Endothelial cell of umbilical vein (primary cell): ENCODE results near the gene CNTNAP2. TPM values are rescaled to one million over a fixed set of nuclear protein-coding genes. Genes with fewer than 3 reads are reported as not detected.

Source experiments
- BruUV-seq: library from RNA; stranded (reverse); fragments of 400-500 nt; replicated peaks from 2 replicates; lab custom pipeline; 2021; lab: Mats Ljungman, UMichigan
- CTCF ChIA-PET: fragments of 300-600, 350-600 bp; sonication (Branson Sonifier 250); formaldehyde crosslinking; loops from one replicate; lab custom pipeline; 2021; ENCODE audit warnings: antibody characterized with exemption, inconsistent platforms; lab: Charles Lee
- POLR2A ChIA-PET: fragments of 300-600, 350-600 bp; sonication (Branson Sonifier 250); formaldehyde crosslinking; loops from one replicate; lab custom pipeline; 2021; ENCODE audit warnings: antibody characterized with exemption, inconsistent platforms; lab: Charles Lee
- DNase-seq: peaks from one replicate; pipeline ENCODE4 v3.0.0-alpha.2; 2011; ENCODE audit warnings: low read depth, low spot score
- FAIRE-seq: peaks from 2 replicates; lab custom pipeline; 2011; peaks lifted over from hg19 to GRCh38; lab: Jason Lieb, UNC
- H2AFZ ChIP-seq: 2 replicates; pipeline ENCODE4 v1.6.0; 2012; ENCODE audit warnings: low read depth, low read length, control low read depth, inconsistent platforms
- H3K27ac ChIP-seq: 2 replicates; pipeline ENCODE4 v1.5.1; 2011; ENCODE audit warnings: low read depth, mild to moderate bottlenecking, control low read depth, low read length, moderate library complexity; ENCODE audit not compliant: insufficient read depth
- H3K27me3 ChIP-seq, 2 experiments: 2 replicates each; pipeline versions ENCODE4 v1.6.0 to v1.6.1; 2011; ENCODE audit warnings: low read length in 2 of 2, mixed read lengths in 1 of 2; ENCODE audit not compliant: control insufficient read depth in 2 of 2, insufficient read depth in 2 of 2
- H3K36me3 ChIP-seq, 2 experiments: 2 replicates in 1 of 2; 3 replicates in 1 of 2; pipeline ENCODE4 v1.5.1; 2011; ENCODE audit warnings: low read length in 2 of 2, mild to moderate bottlenecking in 1 of 2, moderate library complexity in 1 of 2; ENCODE audit not compliant: control insufficient read depth in 2 of 2, insufficient read depth in 2 of 2; ENCODE audit errors: extremely low read depth in 1 of 2
- H3K4me1 ChIP-seq: 3 replicates; pipeline ENCODE4 v1.5.1; 2011; ENCODE audit warnings: mild to moderate bottlenecking, low read length; ENCODE audit not compliant: control insufficient read depth, insufficient read depth; ENCODE audit errors: extremely low read depth
- H3K4me2 ChIP-seq: 2 replicates; pipeline ENCODE4 v1.6.1; 2011; ENCODE audit warnings: low read length, control low read depth, mixed read lengths; ENCODE audit not compliant: insufficient read depth
- H3K4me3 ChIP-seq, 3 experiments: fragments of 200-600 bp in 1 of 3; sonication (generic), shearing (Covaris generic) in 1 of 3; replicated peaks in 1 of 3; 2 replicates each; pipeline ENCODE4 v1.5.1; 2011 to 2016; ENCODE audit warnings: control low read depth in 3 of 3, low read length in 3 of 3, mild to moderate bottlenecking in 2 of 3, inconsistent platforms in 1 of 3, low read depth in 1 of 3, moderate library complexity in 1 of 3; ENCODE audit not compliant: insufficient read depth in 1 of 3
- H3K79me2 ChIP-seq: 2 replicates; pipeline ENCODE4 v1.6.0; 2012; ENCODE audit warnings: low read length, inconsistent platforms; ENCODE audit not compliant: control insufficient read depth, insufficient read depth
- H3K9ac ChIP-seq: replicated peaks from 2 replicates; pipeline ENCODE3; 2011; ENCODE audit warnings: low read length, control low read depth; ENCODE audit not compliant: insufficient read depth; ENCODE audit errors: extremely low read depth
- H3K9me1 ChIP-seq: replicated peaks from 3 replicates; pipeline ENCODE4 v1.6.0; 2011; ENCODE audit warnings: mild to moderate bottlenecking, low read length; ENCODE audit not compliant: control insufficient read depth, insufficient read depth; ENCODE audit errors: extremely low read depth
- H3K9me3 ChIP-seq: replicated peaks from 2 replicates; pipeline ENCODE4 v1.5.1; 2012; ENCODE audit warnings: low read length, inconsistent platforms; ENCODE audit not compliant: control insufficient read depth, insufficient read depth
- H4K20me1 ChIP-seq: replicated peaks from 2 replicates; pipeline ENCODE3; 2011; ENCODE audit warnings: mild to moderate bottlenecking, low read length; ENCODE audit not compliant: control insufficient read depth, insufficient read depth; ENCODE audit errors: extremely low read depth
- CTCF ChIP-seq, 2 donors: IDR thresholded peaks; 1 replicate in 1 of 2; 2 replicates in 1 of 2; pipeline ENCODE4 v1.5.1; 2011; ENCODE audit warnings: low read length in 2 of 2, mild to moderate bottlenecking in 2 of 2, moderate library complexity in 2 of 2, control low read depth in 1 of 2, inconsistent platforms in 1 of 2, low read depth in 1 of 2; ENCODE audit not compliant: insufficient read depth in 1 of 2; ENCODE audit errors: extremely low read depth in 1 of 2
- EZH2 ChIP-seq: IDR thresholded peaks from 2 replicates; pipeline ENCODE4 v1.6.1; 2012; ENCODE audit warnings: borderline replicate concordance, low read depth, mild to moderate bottlenecking, moderate library complexity, low read length, inconsistent platforms; ENCODE audit not compliant: severe bottlenecking
- FOS ChIP-seq: IDR thresholded peaks from 2 replicates; pipeline ENCODE4 v1.6.1; 2011; ENCODE audit warnings: mild to moderate bottlenecking, low read length, moderate library complexity, borderline replicate concordance; ENCODE audit not compliant: insufficient read depth
- GATA2 ChIP-seq: IDR thresholded peaks from 2 replicates; pipeline ENCODE4 v1.7.0; 2011; ENCODE audit warnings: low read depth, mild to moderate bottlenecking, moderate library complexity, mixed read lengths, low read length; ENCODE audit not compliant: insufficient read length, insufficient read depth
- JUN ChIP-seq: IDR thresholded peaks from 2 replicates; pipeline ENCODE4 v1.6.1; 2011; ENCODE audit warnings: borderline replicate concordance, low read depth; ENCODE audit not compliant: insufficient read length, insufficient read depth
- MAX ChIP-seq: IDR thresholded peaks from 2 replicates; pipeline ENCODE4 v1.6.1; 2011; ENCODE audit not compliant: insufficient read depth, insufficient read length
- MYC ChIP-seq: IDR thresholded peaks from one replicate; pipeline ENCODE4 v1.6.1; 2011; ENCODE audit warnings: mild to moderate bottlenecking, low read depth, low read length
- POLR2A ChIP-seq: IDR thresholded peaks from 2 replicates; pipeline ENCODE4 v1.6.1; 2012; ENCODE audit warnings: low read depth, mild to moderate bottlenecking, control low read depth, low read length
- POLR2AphosphoS5 ChIP-seq: IDR thresholded peaks from 2 replicates; pipeline ENCODE4 v1.6.1; 2012; ENCODE audit warnings: low read depth, mild to moderate bottlenecking, control low read depth, low read length, moderate library complexity; ENCODE audit not compliant: insufficient read depth
- dilution Hi-C: fragments of 300-500 bp; cut with MboI; formaldehyde crosslinking; loops from one replicate; pipeline ENCODE4 v1.15.0; 2019; ENCODE audit warnings: low sequenced_read_pairs; ENCODE audit not compliant: extremely low pct_ligation_motif_present
- intact Hi-C: fragments of 100-400 bp; cut with micrococcal nuclease; formaldehyde crosslinking; loops from one replicate; pipeline ENCODE4 v1.10.0; 2022
- polyA plus RNA-seq, 4 experiments: library from polyadenylated mRNA; depleted of rRNA in 3 of 4; stranded (reverse) in 3 of 4; unstranded in 1 of 4; fragments of >200 nt; gene quantifications; 2 replicates each; pipeline versions ENCODE4 v1.2.1 to v1.2.3, GENCODE V29; 2011 to 2012; ENCODE audit warnings: missing spikeins in 1 of 4
- total RNA-seq: library from RNA; stranded (reverse); gene quantifications from 2 replicates; pipeline ENCODE4 v1.2.3, GENCODE V29; 2021

The CNTNAP2 gene
- total and polyA plus RNA-seq, 2 donors (not counting 3 experiments of a cell fraction or from before 2014, with no cell fraction given): not detected

GRCh38 chr7:147805996-147806576 lies 1689.5 kb downstream of the CNTNAP2 start:
- intact Hi-C loops: no loop called here
- DNase-seq (no peak), FAIRE-seq (no peak)
- H3K36me3 ChIP-seq: no peaks in the 10 kb centered on the region
- no peak overlapping the region for H3K4me3 ChIP-seq
- no TSS peak for BruUV-seq
- dilution Hi-C loops: no loop called here
- peaks cover 6% of the 10 kb centered on the region for H3K9me3 ChIP-seq
- TF ChIP-seq POLR2A: no peak
- no peak for TF ChIP-seq POLR2AphosphoS5
- no peak overlapping the region for H3K9ac ChIP-seq
- no peaks in the 10 kb centered on the region for H3K9me1 ChIP-seq
- no peak overlapping the region for H3K27ac ChIP-seq
- no peak overlapping the region for H3K4me2 ChIP-seq
- no peaks in the 10 kb centered on the region for H4K20me1 ChIP-seq
- POLR2A ChIA-PET: no interaction called here
- CTCF ChIA-PET: no interaction called here
- no peaks in the 10 kb centered on the region for H3K4me1 ChIP-seq
- no peaks in the 10 kb centered on the region for H3K27me3 ChIP-seq
- no peak overlapping the region for H2AFZ ChIP-seq
- no peaks in the 10 kb centered on the region for H3K79me2 ChIP-seq

- DNase-seq (no peak), FAIRE-seq (no peak)
- POLR2A ChIA-PET: no interaction called here
- peaks cover 6% of the 10 kb centered on the region for H3K9me3 ChIP-seq
- TF ChIP-seq FOS (no peak), POLR2AphosphoS5 (no peak), MAX (no peak), POLR2A (no peak), CTCF (IDR thresholded peaks at IDR 0.05; ENCODE audit: extremely low read depth in 1 of 2, insufficient read depth in 1 of 2, low read depth in 1 of 2, low read length in 2 of 2) (no peak), GATA2 (no peak), JUN (no peak), EZH2 (no peak), MYC (no peak)
- intact Hi-C loops (no loop called here), dilution Hi-C loops (no loop called here)
- no peak overlapping the region for H3K27ac ChIP-seq
- no peaks in the 10 kb centered on the region for H3K27me3 ChIP-seq
- no peak overlapping the region for H3K4me3 ChIP-seq
- no TSS peak for BruUV-seq
- no peak overlapping the region for H2AFZ ChIP-seq
- H3K79me2 ChIP-seq: no peaks in the 10 kb centered on the region
- H3K9me1 ChIP-seq: no peaks in the 10 kb centered on the region
- no peak overlapping the region for H3K9ac ChIP-seq
- H3K36me3 ChIP-seq: no peaks in the 10 kb centered on the region
- H4K20me1 ChIP-seq: no peaks in the 10 kb centered on the region
- H3K4me2 ChIP-seq: no peak overlapping the region
- no peaks in the 10 kb centered on the region for H3K4me1 ChIP-seq
- CTCF ChIA-PET: interaction anchor here (0.5 kb wide), 1 partner anchor 58 kb away, joined by 3 read pairs; no protein-coding TSS in a partner anchor
Measured at GRCh38 chr7:147809786-147810185, 1693.2 kb downstream of the CNTNAP2 start.
